Caco-2 (cell line): ENCODE data around the gene F2RL2. TPM values are rescaled to one million over a fixed set of nuclear protein-coding genes. Genes with fewer than 3 reads are reported as not detected.

Experiments used
- BruUV-seq: library from RNA; stranded (reverse); fragments of 400-500 nt; replicated peaks from 2 replicates; lab custom pipeline; 2021; lab: Mats Ljungman, UMichigan
- CTCF ChIA-PET: fragments of 300-600 bp; sonication (Branson Sonifier 250); formaldehyde crosslinking; loops from one replicate; lab custom pipeline; 2022; ENCODE audit warnings: antibody characterized with exemption; lab: Charles Lee
- POLR2A ChIA-PET: fragments of 300-600 bp; sonication (Branson Sonifier 250); formaldehyde crosslinking; loops from one replicate; lab custom pipeline; 2022; ENCODE audit warnings: antibody characterized with exemption; lab: Charles Lee
- DNase-seq, 2 experiments: peaks; one replicate each; pipeline versions ENCODE4 v3.0.0 to v3.0.0-alpha.2; 2020 to 2022
- H3K27me3 ChIP-seq: replicated peaks from 2 replicates; pipeline ENCODE4 v1.6.0; 2011; ENCODE audit warnings: low read length; ENCODE audit not compliant: control insufficient read depth, insufficient read depth
- H3K36me3 ChIP-seq: 2 replicates; pipeline ENCODE4 v1.5.1; 2011; ENCODE audit warnings: low read length; ENCODE audit not compliant: control insufficient read depth, insufficient read depth
- H3K4me1 ChIP-seq: fragments of 250-450 bp; sonication (Bioruptor Pico); 2 replicates; pipeline ENCODE4 v1.5.1; 2020; ENCODE audit warnings: mild to moderate bottlenecking
- H3K4me3 ChIP-seq: 2 replicates; pipeline ENCODE4 v1.5.1; 2011; ENCODE audit warnings: low read depth, mild to moderate bottlenecking, control low read depth, low read length
- H3K9me3 ChIP-seq: fragments of 250-450 bp; sonication (Bioruptor Pico); 2 replicates; pipeline ENCODE4 v1.5.1; 2020; ENCODE audit warnings: mild to moderate bottlenecking, moderate library complexity
- H3K27ac Mint-ChIP-seq: one replicate; pipeline ENCODE4 v1.8.0; 2022; ENCODE audit warnings: mixed read lengths; ENCODE audit not compliant: unreplicated experiment
- H3K27me3 Mint-ChIP-seq: one replicate; pipeline ENCODE4 v1.8.0; 2022; ENCODE audit warnings: mixed read lengths; ENCODE audit not compliant: insufficient read depth, unreplicated experiment
- H3K36me3 Mint-ChIP-seq: one replicate; pipeline ENCODE4 v1.8.0; 2022; ENCODE audit warnings: mild to moderate bottlenecking, mixed read lengths; ENCODE audit not compliant: insufficient read depth, unreplicated experiment
- H3K4me1 Mint-ChIP-seq: one replicate; pipeline ENCODE4 v1.8.0; 2022; ENCODE audit warnings: low read depth, mixed read lengths; ENCODE audit not compliant: unreplicated experiment
- H3K4me3 Mint-ChIP-seq: one replicate; pipeline ENCODE4 v1.8.0; 2022; ENCODE audit warnings: mild to moderate bottlenecking, moderate library complexity, mixed read lengths; ENCODE audit not compliant: unreplicated experiment
- H3K9me3 Mint-ChIP-seq: one replicate; pipeline ENCODE4 v1.8.0; 2022; ENCODE audit warnings: mixed read lengths; ENCODE audit not compliant: unreplicated experiment
- CTCF ChIP-seq, 2 experiments: fragments of 200-600 bp in 1 of 2; IDR thresholded peaks; 1 replicate in 1 of 2; 2 replicates in 1 of 2; pipeline versions ENCODE4 v1.5.1 to v1.8.0; 2011 to 2022; ENCODE audit warnings: antibody characterized with exemption in 1 of 2, control low read depth in 1 of 2, inconsistent platforms in 1 of 2, low read depth in 1 of 2, low read length in 1 of 2, mild to moderate bottlenecking in 1 of 2, moderate library complexity in 1 of 2; ENCODE audit not compliant: insufficient read depth in 1 of 2, severe bottlenecking in 1 of 2, unreplicated experiment in 1 of 2
- intact Hi-C: fragments of 100-400 bp; cut with micrococcal nuclease; formaldehyde crosslinking; loops from one replicate; pipeline ENCODE4 v1.10.0; 2022; ENCODE audit not compliant: unreplicated experiment
- total RNA-seq: library from RNA; stranded (reverse); gene quantifications from 2 replicates; pipeline ENCODE4 v1.2.3, GENCODE V29; 2022

F2RL2 gene
- total RNA-seq, 1 experiment from 2014 or later, result not detected

DNA sequence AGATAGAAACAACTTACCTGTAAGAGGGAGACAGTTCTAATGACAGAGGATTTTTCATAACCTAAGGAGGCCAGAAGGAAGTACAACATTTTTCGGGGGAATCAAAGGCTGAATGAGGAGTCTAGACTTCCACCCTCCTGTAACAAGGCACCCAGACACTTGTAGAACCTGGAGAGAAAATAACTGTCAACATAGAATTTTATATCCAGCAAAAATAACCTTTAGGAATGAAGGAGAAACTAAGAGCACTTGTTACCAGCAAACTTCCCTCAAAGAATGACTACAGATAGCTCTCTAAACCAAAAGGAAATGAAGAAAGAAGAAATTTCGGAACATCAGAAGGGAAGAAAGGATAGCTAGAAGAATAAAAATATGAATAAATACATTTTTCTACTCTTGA is 25.9 kb upstream of the F2RL2 start:
- Mint-ChIP-seq H3K36me3 (peaks cover 72% of the 10 kb centered on the region), H3K27me3 (no peaks in the 10 kb centered on the region), H3K27ac (no peak overlapping the region), H3K4me1 (no peaks in the 10 kb centered on the region), H3K4me3 (no peak overlapping the region), H3K9me3 (peaks cover 17% of the 10 kb centered on the region)
- Histone ChIP-seq H3K4me3 (no peak overlapping the region), H3K9me3 (peaks cover 10% of the 10 kb centered on the region), H3K36me3 (no peaks in the 10 kb centered on the region; the same call in 1 of the 2 replicates), H3K27me3 (no peaks in the 10 kb centered on the region), H3K4me1 (no peaks in the 10 kb centered on the region)
- ChIA-PET POLR2A (no interaction called here), CTCF (no interaction called here)
- intact Hi-C loops, result loop anchor here (10.0 kb wide), 1 partner anchor 244 kb away; the partner anchor contains the start of gene IQGAP2
- no peak for TF ChIP-seq CTCF (IDR thresholded peaks at IDR 0.05; ENCODE audit: insufficient read depth in 1 of 2, low read depth in 1 of 2, low read length in 1 of 2, severe bottlenecking in 1 of 2, unreplicated experiment in 1 of 2)
- BruUV-seq, result no TSS peak
- no peak for DNase-seq

- POLR2A ChIA-PET, result no interaction called here
Observed at GRCh38 chr5:76643371-76643770, 20.2 kb upstream of the F2RL2 start.

GRCh38 chr5:76642390-76643040 is 19.3 kb upstream of the F2RL2 start:
- no peak for TF ChIP-seq CTCF (IDR thresholded peaks at IDR 0.05; ENCODE audit: insufficient read depth in 1 of 2, low read depth in 1 of 2, low read length in 1 of 2, severe bottlenecking in 1 of 2, unreplicated experiment in 1 of 2)
- no peaks in the 10 kb centered on the region for H3K27me3 Mint-ChIP-seq
- intact Hi-C loops, result loop anchor here (10.0 kb wide), 1 partner anchor 238 kb away; the partner anchor contains the start of gene IQGAP2
- ChIA-PET POLR2A (no interaction called here), CTCF (interaction anchor here (0.8 kb wide), 1 partner anchor 132 kb away, joined by 4 read pairs; no protein-coding TSS in a partner anchor)
- DNase-seq, result no peak
- Histone ChIP-seq H3K27me3 (no peaks in the 10 kb centered on the region), H3K9me3 (no peaks in the 10 kb centered on the region), H3K4me1 (no peaks in the 10 kb centered on the region), H3K36me3 (peaks cover 2% of the 10 kb centered on the region; the same call in 1 of the 2 replicates), H3K4me3 (no peak overlapping the region)
- no peaks in the 10 kb centered on the region for H3K4me1 Mint-ChIP-seq
- no TSS peak for BruUV-seq
- no peaks in the 10 kb centered on the region for H3K9me3 Mint-ChIP-seq
- H3K4me3 Mint-ChIP-seq, result no peak overlapping the region
- peaks cover 76% of the 10 kb centered on the region for H3K36me3 Mint-ChIP-seq
- H3K27ac Mint-ChIP-seq, result no peak overlapping the region

More at GRCh38 chr5:76643371-76643770, 20.2 kb upstream of the F2RL2 start:
- no peak for DNase-seq
- no TSS peak for BruUV-seq
- peaks cover 2% of the 10 kb centered on the region; the same call in 1 of the 2 replicates for H3K36me3 ChIP-seq
- H3K27me3 ChIP-seq, result no peaks in the 10 kb centered on the region
- no peaks in the 10 kb centered on the region for H3K4me1 Mint-ChIP-seq
- CTCF ChIA-PET, result interaction anchor here (0.6 to 0.8 kb wide), 2 partner anchors 42 to 131 kb away, joined by 3 to 4 read pairs; no protein-coding TSS in a partner anchor
- intact Hi-C loops, result loop anchor here (10.0 kb wide), 1 partner anchor 239 kb away; the partner anchor contains the start of gene IQGAP2
- no peak overlapping the region for H3K4me3 Mint-ChIP-seq
- no peak overlapping the region for H3K4me3 ChIP-seq
- H3K27me3 Mint-ChIP-seq, result no peaks in the 10 kb centered on the region
- H3K36me3 Mint-ChIP-seq, result peaks cover 76% of the 10 kb centered on the region
- no peaks in the 10 kb centered on the region for H3K4me1 ChIP-seq
- no peak for TF ChIP-seq CTCF (IDR thresholded peaks at IDR 0.05; ENCODE audit: insufficient read depth in 1 of 2, low read depth in 1 of 2, low read length in 1 of 2, severe bottlenecking in 1 of 2, unreplicated experiment in 1 of 2)
- H3K9me3 ChIP-seq, result no peaks in the 10 kb centered on the region
- H3K9me3 Mint-ChIP-seq, result peaks cover 3% of the 10 kb centered on the region
- no peak overlapping the region for H3K27ac Mint-ChIP-seq
